Dedifferentiated amniotic fluid mesenchymal stem cell (primary cell): ENCODE measurements around the gene ATL1.
"Not testable (repeated sequence)": the region's sequence is repeated elsewhere in the genome, so short reads cannot be mapped to it uniquely, and the experiment has no call there.

Source experiments
- DNase-seq: peaks from one replicate; pipeline ENCODE4 v3.0.0-alpha.2; 2016; ENCODE audit errors: extremely low spot score

The ATL1 gene

GRCh38 chr14:50602035-50602434 lies 42.1 kb downstream of the ATL1 start:
- DNase-seq, result no peak

GRCh38 chr14:50603565-50603964 lies 43.6 kb downstream of the ATL1 start:
- no peak for DNase-seq

- DNase-seq, result no peak
These were observed 45.8 kb downstream of the ATL1 start for GRCh38 chr14:50605766-50606165.

GRCh38 chr14:50606468-50606867 lies 46.5 kb downstream of the ATL1 start:
- no peak for DNase-seq

- no peak for DNase-seq
These were observed 47.2 kb downstream of the ATL1 start for GRCh38 chr14:50607181-50607580.

- no peak for DNase-seq
These were observed 47.8 kb downstream of the ATL1 start for GRCh38 chr14:50607761-50608160.

GRCh38 chr14:50608302-50608851 lies 48.4 kb downstream of the ATL1 start:
- peak; percentile 75 for DNase-seq

GRCh38 chr14:50610465-50610864 lies 50.5 kb downstream of the ATL1 start:
- no peak for DNase-seq

- DNase-seq, result no peak
These were observed 52.9 kb downstream of the ATL1 start for GRCh38 chr14:50612806-50613205.

- DNase-seq, result no peak
These were observed 55.1 kb downstream of the ATL1 start for GRCh38 chr14:50615056-50615455.

GRCh38 chr14:50615552-50615951 lies 55.6 kb downstream of the ATL1 start:
- no peak for DNase-seq

- no peak for DNase-seq
These were observed 56.3 kb downstream of the ATL1 start for GRCh38 chr14:50616275-50616674.

- peak; percentile 29 for DNase-seq
These were observed 59.7 kb downstream of the ATL1 start for GRCh38 chr14:50619569-50620141.

GRCh38 chr14:50620341-50620740 lies 60.4 kb downstream of the ATL1 start:
- no peak for DNase-seq

- DNase-seq, result peak; percentile 46
These were observed 63.0 kb downstream of the ATL1 start for GRCh38 chr14:50622978-50623377.

GRCh38 chr14:50624447-50624846 lies 64.5 kb downstream of the ATL1 start:
- DNase-seq, result no peak

GRCh38 chr14:50624947-50625346 lies 65.0 kb downstream of the ATL1 start:
- not testable (repeated sequence) for DNase-seq

GRCh38 chr14:50631408-50631821 lies 71.5 kb downstream of the ATL1 start:
- DNase-seq, result no peak

GRCh38 chr14:50633954-50634353 lies 74.0 kb downstream of the ATL1 start:
- no peak for DNase-seq

- DNase-seq, result no peak
These were observed 75.2 kb downstream of the ATL1 start for GRCh38 chr14:50635141-50635540.

GRCh38 chr14:50647282-50647681 lies 87.3 kb downstream of the ATL1 start:
- DNase-seq, result no peak

GRCh38 chr14:50647753-50648152 lies 87.8 kb downstream of the ATL1 start:
- DNase-seq, result no peak

- no peak for DNase-seq
These were observed 89.7 kb downstream of the ATL1 start for GRCh38 chr14:50649691-50650090.

- no peak for DNase-seq
These were observed 96.8 kb downstream of the ATL1 start for GRCh38 chr14:50656776-50657175.
